NK-92 (cell line): Measurements from ENCODE around the gene B3GNT7.
"Not testable (repeated sequence)": the region's sequence is repeated elsewhere in the genome, so short reads cannot be mapped to it uniquely, and the experiment has no call there.

Experiments
- DNase-seq: peaks from one replicate; lab custom pipeline; 2025; ENCODE audit not compliant: unreplicated experiment; lab: John Stamatoyannopoulos, UW

B3GNT7 gene, protein sequence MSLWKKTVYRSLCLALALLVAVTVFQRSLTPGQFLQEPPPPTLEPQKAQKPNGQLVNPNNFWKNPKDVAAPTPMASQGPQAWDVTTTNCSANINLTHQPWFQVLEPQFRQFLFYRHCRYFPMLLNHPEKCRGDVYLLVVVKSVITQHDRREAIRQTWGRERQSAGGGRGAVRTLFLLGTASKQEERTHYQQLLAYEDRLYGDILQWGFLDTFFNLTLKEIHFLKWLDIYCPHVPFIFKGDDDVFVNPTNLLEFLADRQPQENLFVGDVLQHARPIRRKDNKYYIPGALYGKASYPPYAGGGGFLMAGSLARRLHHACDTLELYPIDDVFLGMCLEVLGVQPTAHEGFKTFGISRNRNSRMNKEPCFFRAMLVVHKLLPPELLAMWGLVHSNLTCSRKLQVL

GRCh38 chr2:231395188-231396057, at the start of gene B3GNT7:
Gene B3GNT7, plus strand, starts transcription at chr2:231395710. Its CDS starts 94 bp downstream, at chr2:231395804.
- peak; percentile 2 for DNase-seq

GRCh38 chr2:231347081-231347480, 48.4 kb upstream of the B3GNT7 start:
- no peak for DNase-seq

DNA sequence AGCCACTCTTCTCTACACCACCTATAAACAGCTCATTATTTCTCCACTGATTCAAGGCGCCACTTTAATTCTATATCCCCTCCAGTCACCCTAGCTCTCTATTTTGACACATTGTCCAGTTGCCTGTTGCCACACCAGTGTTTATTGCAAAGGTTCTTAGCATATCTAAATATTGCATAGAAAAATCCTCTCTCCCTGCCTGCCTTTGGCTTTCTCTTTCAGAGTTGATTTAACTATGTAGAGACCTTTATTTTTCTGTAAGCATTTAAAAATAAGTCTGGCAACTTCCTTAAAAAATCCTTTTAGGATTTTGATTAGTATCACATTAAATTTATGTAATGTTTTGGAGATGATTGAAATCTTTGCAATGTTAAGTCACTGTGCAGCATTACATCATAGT, 47.9 kb upstream of the B3GNT7 start:
- no peak for DNase-seq

DNA sequence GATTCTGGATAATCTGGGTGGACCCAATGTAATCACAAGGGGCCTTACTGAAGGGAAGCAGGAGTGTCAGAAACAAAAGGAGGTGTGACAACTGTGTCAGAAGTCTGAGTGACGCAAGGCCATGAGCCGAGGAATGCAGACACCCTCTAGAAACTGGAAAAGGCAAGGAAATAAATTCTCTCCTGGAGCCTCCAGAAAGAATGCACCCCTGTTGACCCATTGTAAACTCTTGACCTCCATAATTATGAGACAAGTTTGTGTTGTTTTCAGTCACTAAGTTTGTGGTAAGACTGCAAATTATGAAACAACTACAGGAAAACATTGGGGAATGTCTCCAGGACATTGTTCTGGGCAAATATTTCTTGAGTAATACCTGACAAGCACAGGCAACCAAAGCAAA, 47.3 kb upstream of the B3GNT7 start:
- DNase-seq: no peak

GRCh38 chr2:231348704-231349373, 46.7 kb upstream of the B3GNT7 start:
- no peak for DNase-seq

DNA sequence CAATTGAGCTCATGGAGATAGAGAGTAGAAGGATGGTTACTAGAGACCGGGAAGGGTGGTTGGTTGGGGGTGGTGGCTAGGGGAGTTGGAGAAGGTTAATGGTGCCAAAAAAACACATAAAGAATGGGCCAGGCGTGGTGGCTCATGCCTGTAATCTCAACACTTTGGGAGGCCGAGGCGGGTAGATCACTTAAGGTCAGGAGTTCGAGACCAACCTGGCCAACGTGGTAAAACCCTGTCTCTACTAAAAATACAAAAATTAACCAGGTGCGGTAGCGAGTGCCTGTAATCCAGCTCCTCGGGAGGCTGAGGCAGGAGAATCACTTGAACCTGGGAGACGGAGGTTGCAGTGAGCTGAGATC, 46.2 kb upstream of the B3GNT7 start:
- DNase-seq: not testable (repeated sequence)

DNA sequence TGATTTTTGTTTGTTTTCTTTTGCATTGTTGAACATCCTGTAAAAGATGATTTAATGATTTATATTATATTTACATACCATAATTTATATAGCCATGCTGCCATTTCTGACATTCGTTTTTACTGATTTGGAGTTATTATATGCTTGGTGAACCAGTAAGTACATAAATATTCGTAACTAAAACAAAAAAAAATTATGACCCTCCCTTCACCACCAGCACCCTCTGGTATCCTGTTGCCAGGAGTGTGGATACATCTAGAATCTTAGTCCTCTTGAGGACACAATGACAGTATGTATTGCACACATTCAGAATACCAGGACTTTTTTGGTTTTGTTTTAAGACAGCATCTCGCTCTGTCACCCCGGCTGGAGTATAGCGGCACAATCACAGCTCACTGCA, 43.9 kb upstream of the B3GNT7 start:
- no peak for DNase-seq

DNA sequence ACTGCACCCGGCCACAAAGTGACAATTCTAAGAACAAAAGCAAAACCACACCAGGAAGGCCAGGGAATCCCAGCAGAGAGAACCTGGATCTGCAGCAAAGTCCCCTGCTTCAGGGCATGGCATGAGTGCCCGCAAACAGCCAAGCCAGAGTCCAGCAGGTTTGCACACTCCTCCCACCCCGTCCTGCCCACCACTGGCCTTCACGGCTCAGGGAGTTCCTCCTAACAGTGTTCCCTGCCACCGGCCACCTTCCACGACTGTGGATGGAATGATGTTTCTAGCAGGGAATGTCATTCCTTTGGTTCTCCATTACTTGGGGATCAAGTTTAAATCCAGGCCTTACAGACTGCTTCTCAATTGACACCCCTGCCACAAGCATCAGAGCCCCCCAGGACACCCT, 42.0 kb upstream of the B3GNT7 start:
- no peak for DNase-seq

GRCh38 chr2:231355508-231356465, 39.7 kb upstream of the B3GNT7 start:
- DNase-seq: no peak

DNA sequence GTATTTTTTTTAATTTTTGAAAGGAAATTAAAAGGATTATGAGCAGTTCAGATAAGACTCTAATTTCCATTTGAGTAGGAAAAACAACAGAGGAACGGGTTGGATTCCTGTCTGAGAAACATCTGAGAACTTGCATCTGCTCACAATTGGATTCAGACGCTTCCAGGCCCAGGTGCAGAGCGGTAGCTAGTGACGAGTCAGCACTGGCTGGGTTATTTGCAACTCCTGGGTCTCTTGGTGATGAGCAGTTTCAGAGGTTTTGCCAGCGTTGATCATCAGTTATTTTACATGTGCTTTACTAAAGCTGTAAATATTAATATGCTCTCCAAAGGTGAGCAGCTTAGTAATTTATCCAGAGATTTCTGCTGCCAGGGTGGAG, 39.1 kb upstream of the B3GNT7 start:
- DNase-seq: no peak

- no peak for DNase-seq
Measured at GRCh38 chr2:231357048-231357447, 38.5 kb upstream of the B3GNT7 start.

DNA sequence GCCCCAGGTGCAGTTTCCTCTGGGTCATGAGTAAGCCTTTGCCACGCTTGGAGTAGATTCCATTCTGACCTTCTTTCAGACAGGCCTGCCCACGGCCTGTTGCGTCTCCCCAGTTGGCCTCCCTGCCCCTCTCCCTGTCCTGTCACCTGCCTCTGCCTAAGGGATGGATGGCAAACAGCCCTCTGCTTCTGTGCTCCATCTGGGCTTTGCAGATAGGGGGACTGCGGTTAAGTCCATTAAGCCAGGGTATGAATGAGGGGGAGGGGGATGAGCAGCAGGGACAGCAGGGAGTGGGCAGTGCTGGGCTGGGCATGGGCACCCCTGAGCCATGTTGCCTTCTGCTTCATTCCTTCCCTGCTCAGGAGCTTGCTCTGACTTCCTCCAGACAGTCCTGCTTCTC, 37.6 kb upstream of the B3GNT7 start:
- DNase-seq: no peak

DNA sequence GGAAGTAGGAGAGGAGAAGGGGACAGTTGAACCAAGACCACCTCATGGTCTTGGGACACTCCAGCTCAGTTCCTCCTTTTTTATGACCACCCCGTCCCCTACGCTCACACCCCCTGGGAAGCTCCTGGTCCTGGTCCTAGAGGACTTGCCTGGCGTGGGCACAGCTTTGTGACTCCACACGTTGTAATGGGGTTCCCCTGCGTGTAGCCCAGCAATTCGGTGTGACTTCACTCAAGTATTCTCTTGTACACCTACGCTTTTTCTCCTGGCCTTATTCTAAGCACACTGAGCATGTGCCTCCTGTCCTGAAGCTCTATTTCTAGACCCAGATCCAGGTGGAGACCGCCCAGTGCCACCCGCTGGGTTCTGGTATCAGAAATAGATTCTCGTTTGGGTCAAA, 36.1 kb upstream of the B3GNT7 start:
- DNase-seq: no peak

- DNase-seq: no peak
Measured at GRCh38 chr2:231359948-231360347, 35.6 kb upstream of the B3GNT7 start.

GRCh38 chr2:231360401-231360800, 35.1 kb upstream of the B3GNT7 start:
- no peak for DNase-seq

DNA sequence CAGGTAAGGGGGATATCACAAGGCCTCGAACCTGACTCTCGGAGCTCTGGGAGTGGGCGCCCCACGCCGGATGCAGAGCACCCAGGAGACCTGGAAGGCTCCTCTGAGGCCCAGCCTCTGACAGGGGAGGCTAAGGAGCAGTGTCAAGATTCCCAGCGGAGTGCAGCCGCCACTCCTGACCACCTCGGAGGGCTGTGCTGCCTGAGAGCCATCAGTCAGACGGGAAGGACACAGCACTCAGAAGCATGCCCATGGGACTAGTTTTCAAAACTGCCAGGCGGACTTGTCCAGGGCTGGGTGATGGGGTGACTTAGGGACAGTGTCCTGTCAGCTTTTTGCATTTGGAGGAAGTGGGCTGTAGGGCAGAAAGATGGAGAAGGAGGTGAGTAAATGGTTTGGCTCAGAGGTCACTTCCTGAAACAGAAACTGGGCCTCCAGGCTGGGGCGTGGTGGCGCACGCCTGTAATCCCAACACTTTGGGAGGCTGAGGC, 34.6 kb upstream of the B3GNT7 start:
- no peak for DNase-seq

GRCh38 chr2:231361701-231362554, 33.6 kb upstream of the B3GNT7 start:
- DNase-seq: no peak

GRCh38 chr2:231362555-231363184, 32.8 kb upstream of the B3GNT7 start:
- DNase-seq: no peak

GRCh38 chr2:231364061-231364460, 31.4 kb upstream of the B3GNT7 start:
- no peak for DNase-seq
